MM.1S (cell line): ENCODE results near the gene CHST9.

Source experiments
- DNase-seq: peaks from one replicate; pipeline ENCODE4 v3.0.0-alpha.2; 2015
- H2AFZ ChIP-seq: fragments of 300-600 bp; sonication (generic); 2 replicates; pipeline ENCODE4 v1.6.0; 2016; ENCODE audit warnings: antibody characterized with exemption, low read length
- H3F3A ChIP-seq: fragments of 300-600 bp; sonication (generic); 2 replicates; pipeline ENCODE4 v1.6.1; 2016; ENCODE audit warnings: mild to moderate bottlenecking, antibody characterized with exemption, low read length, moderate library complexity, mixed read lengths; ENCODE audit not compliant: insufficient read depth
- H3K27ac ChIP-seq: fragments of 300-600 bp; sonication (generic); 2 replicates; pipeline ENCODE4 v1.5.1; 2016; ENCODE audit warnings: mild to moderate bottlenecking, low read length
- H3K27me3 ChIP-seq: fragments of 300-600 bp; sonication (generic); replicated peaks from 2 replicates; pipeline ENCODE4 v1.6.0; 2016; ENCODE audit warnings: low read length; ENCODE audit not compliant: insufficient read depth
- H3K36me3 ChIP-seq: fragments of 300-600 bp; sonication (generic); replicated peaks from 2 replicates; pipeline ENCODE4 v1.6.1; 2016; ENCODE audit warnings: mild to moderate bottlenecking, low read length, mixed read lengths; ENCODE audit not compliant: insufficient read depth
- H3K4me1 ChIP-seq: fragments of 300-600 bp; sonication (generic); 2 replicates; pipeline ENCODE4 v1.6.1; 2016; ENCODE audit warnings: low read length, mixed read lengths
- H3K4me2 ChIP-seq: fragments of 300-600 bp; sonication (generic); 2 replicates; pipeline ENCODE4 v1.6.0; 2016; ENCODE audit warnings: low read depth, low read length
- H3K4me3 ChIP-seq: fragments of 300-600 bp; sonication (generic); 2 replicates; pipeline ENCODE4 v1.5.1; 2016; ENCODE audit warnings: low read length, mixed read lengths
- H3K79me2 ChIP-seq: fragments of 300-600 bp; sonication (generic); 2 replicates; pipeline ENCODE4 v1.6.1; 2016; ENCODE audit warnings: mixed run types, low read length, mixed read lengths
- H3K9ac ChIP-seq: fragments of 300-600 bp; sonication (generic); 2 replicates; pipeline ENCODE4 v1.6.1; 2016; ENCODE audit warnings: low read length, mixed read lengths
- H3K9me2 ChIP-seq: fragments of 300-600 bp; sonication (generic); replicated peaks from 2 replicates; pipeline ENCODE4 v1.6.1; 2016; ENCODE audit warnings: mild to moderate bottlenecking, low read length, mixed read lengths; ENCODE audit not compliant: insufficient read depth
- H3K9me3 ChIP-seq: fragments of 300-600 bp; sonication (generic); replicated peaks from 2 replicates; pipeline ENCODE4 v1.6.1; 2016; ENCODE audit warnings: mild to moderate bottlenecking, low read length, mixed read lengths; ENCODE audit not compliant: insufficient read depth
- H4K20me1 ChIP-seq: fragments of 300-600 bp; sonication (generic); 2 replicates; pipeline ENCODE4 v1.6.1; 2016; ENCODE audit warnings: mild to moderate bottlenecking, low read length, moderate library complexity, mixed read lengths; ENCODE audit not compliant: insufficient read depth
- EZH2 ChIP-seq: fragments of 300-600 bp; sonication (generic); optimal IDR thresholded peaks from 2 replicates; pipeline ENCODE3; 2017; ENCODE audit warnings: low read depth, mild to moderate bottlenecking, antibody characterized with exemption, low read length, mixed read lengths
- EZH2phosphoT487 ChIP-seq: fragments of 300-600 bp; sonication (generic); IDR thresholded peaks from 2 replicates; pipeline ENCODE4 v1.6.1; 2018; ENCODE audit warnings: antibody characterized with exemption, low read length
- TF ChIP-seq, protein P1 (sequence below): fragments of 300-600 bp; sonication (generic); IDR thresholded peaks from 2 replicates; pipeline ENCODE4 v1.5.1; 2016; ENCODE audit warnings: antibody characterized with exemption, low read length, mixed read lengths

CHST9 gene

DNA sequence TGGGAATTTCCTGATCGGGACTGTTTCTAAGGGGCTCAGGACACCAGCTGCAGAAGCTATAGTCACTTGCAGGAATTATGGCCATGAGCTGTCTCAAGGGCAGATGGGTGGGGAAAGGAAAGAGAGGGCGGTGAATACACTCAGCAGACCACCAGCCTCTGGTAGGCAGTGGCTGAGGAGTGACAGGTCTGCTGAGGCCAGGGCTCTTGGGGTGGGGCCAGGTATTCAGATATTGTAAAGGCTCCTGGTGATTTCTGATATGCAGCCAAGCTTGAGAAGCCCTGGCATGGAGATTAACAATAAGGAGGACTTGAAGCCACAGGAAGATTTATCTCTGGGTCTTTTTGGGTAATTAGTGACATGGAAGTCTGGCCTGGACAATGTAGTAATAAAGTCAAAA, 174.3 kb downstream of the CHST9 start:
- Histone ChIP-seq H3F3A (no peaks in the 10 kb centered on the region), H3K27ac (no peak overlapping the region), H2AFZ (no peak overlapping the region), H3K9ac (no peak overlapping the region), H3K4me1 (no peaks in the 10 kb centered on the region), H3K4me3 (no peak overlapping the region), H3K79me2 (no peaks in the 10 kb centered on the region), H3K9me3 (no peaks in the 10 kb centered on the region), H3K27me3 (no peaks in the 10 kb centered on the region), H3K4me2 (no peak overlapping the region), H4K20me1 (no peaks in the 10 kb centered on the region), H3K9me2 (no peaks in the 10 kb centered on the region), H3K36me3 (no peaks in the 10 kb centered on the region)
- DNase-seq: no peak
- TF ChIP-seq, protein P1, sequence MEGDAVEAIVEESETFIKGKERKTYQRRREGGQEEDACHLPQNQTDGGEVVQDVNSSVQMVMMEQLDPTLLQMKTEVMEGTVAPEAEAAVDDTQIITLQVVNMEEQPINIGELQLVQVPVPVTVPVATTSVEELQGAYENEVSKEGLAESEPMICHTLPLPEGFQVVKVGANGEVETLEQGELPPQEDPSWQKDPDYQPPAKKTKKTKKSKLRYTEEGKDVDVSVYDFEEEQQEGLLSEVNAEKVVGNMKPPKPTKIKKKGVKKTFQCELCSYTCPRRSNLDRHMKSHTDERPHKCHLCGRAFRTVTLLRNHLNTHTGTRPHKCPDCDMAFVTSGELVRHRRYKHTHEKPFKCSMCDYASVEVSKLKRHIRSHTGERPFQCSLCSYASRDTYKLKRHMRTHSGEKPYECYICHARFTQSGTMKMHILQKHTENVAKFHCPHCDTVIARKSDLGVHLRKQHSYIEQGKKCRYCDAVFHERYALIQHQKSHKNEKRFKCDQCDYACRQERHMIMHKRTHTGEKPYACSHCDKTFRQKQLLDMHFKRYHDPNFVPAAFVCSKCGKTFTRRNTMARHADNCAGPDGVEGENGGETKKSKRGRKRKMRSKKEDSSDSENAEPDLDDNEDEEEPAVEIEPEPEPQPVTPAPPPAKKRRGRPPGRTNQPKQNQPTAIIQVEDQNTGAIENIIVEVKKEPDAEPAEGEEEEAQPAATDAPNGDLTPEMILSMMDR: no peak

- Histone ChIP-seq H2AFZ (no peak overlapping the region), H3K9me2 (no peaks in the 10 kb centered on the region), H3K4me3 (no peak overlapping the region), H3K4me2 (no peak overlapping the region), H3K9me3 (no peaks in the 10 kb centered on the region), H3K79me2 (no peaks in the 10 kb centered on the region), H3K27me3 (no peaks in the 10 kb centered on the region), H4K20me1 (no peaks in the 10 kb centered on the region), H3K4me1 (no peaks in the 10 kb centered on the region), H3F3A (no peaks in the 10 kb centered on the region), H3K27ac (no peak overlapping the region), H3K9ac (no peak overlapping the region), H3K36me3 (no peaks in the 10 kb centered on the region)
- no peak for TF ChIP-seq EZH2phosphoT487
- no peak for TF ChIP-seq EZH2
- TF ChIP-seq, protein P1: no peak
- no peak for DNase-seq
Measured at GRCh38 chr18:27009293-27009692, 175.8 kb downstream of the CHST9 start.

- Histone ChIP-seq H3K27me3 (no peaks in the 10 kb centered on the region), H2AFZ (no peak overlapping the region), H3K79me2 (no peaks in the 10 kb centered on the region), H3K4me2 (no peak overlapping the region), H4K20me1 (no peaks in the 10 kb centered on the region), H3K9me2 (no peaks in the 10 kb centered on the region), H3K9me3 (no peaks in the 10 kb centered on the region), H3K36me3 (no peaks in the 10 kb centered on the region), H3F3A (no peaks in the 10 kb centered on the region), H3K9ac (no peak overlapping the region), H3K4me3 (no peak overlapping the region), H3K4me1 (no peaks in the 10 kb centered on the region), H3K27ac (no peak overlapping the region)
- no peak for DNase-seq
- TF ChIP-seq EZH2 (no peak), EZH2phosphoT487 (no peak)
- TF ChIP-seq, protein P1: no peak
Measured at GRCh38 chr18:27008575-27008974, 176.5 kb downstream of the CHST9 start.

DNA sequence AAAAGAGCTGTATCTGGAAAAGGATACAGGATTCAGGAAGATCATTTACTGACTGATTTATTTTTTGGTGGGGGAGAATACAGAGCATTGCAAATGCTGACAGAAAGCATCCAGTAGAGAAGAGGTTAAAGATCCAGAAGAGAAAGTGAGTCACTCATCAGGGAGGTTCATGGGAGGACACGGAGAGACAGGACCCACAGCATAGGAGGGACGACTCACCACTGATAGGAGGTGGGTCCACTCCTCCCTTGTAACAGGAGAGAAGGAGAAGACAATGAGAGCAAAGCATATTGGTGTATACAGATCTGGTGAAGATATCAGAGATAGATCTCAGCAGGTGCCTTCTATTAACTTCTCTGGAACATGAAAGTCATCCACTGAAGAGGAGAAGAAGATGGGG, 177.2 kb downstream of the CHST9 start:
- no peaks in the 10 kb centered on the region for H3K36me3 ChIP-seq
- TF ChIP-seq, protein P1: no peak
- TF ChIP-seq EZH2 (no peak), EZH2phosphoT487 (no peak)
- no peaks in the 10 kb centered on the region for H4K20me1 ChIP-seq

More for the DNA sequence above, 177.2 kb downstream of the CHST9 start:
- no peaks in the 10 kb centered on the region for H3K9me3 ChIP-seq
- no peaks in the 10 kb centered on the region for H3K9me2 ChIP-seq
- no peaks in the 10 kb centered on the region for H3K27me3 ChIP-seq
- H2AFZ ChIP-seq: no peak overlapping the region
- no peak overlapping the region for H3K9ac ChIP-seq
- H3K4me3 ChIP-seq: no peak overlapping the region
- no peak overlapping the region for H3K4me2 ChIP-seq
- no peaks in the 10 kb centered on the region for H3F3A ChIP-seq
- H3K27ac ChIP-seq: no peak overlapping the region
- no peaks in the 10 kb centered on the region for H3K79me2 ChIP-seq
- no peaks in the 10 kb centered on the region for H3K4me1 ChIP-seq
- DNase-seq: no peak
